Transverse colon (tissue), 4 donors: ENCODE measurements around the gene GASK1A. TPM values are rescaled to one million over a fixed set of nuclear protein-coding genes. Genes with fewer than 3 reads are reported as not detected.

Experiments used
- DNase-seq: peaks from one replicate; pipeline ENCODE4 v3.0.0-alpha.2; 2019
- H3K27ac ChIP-seq, 4 donors: fragments of 200-600 bp; sonication (generic); 2 replicates each; pipeline ENCODE4 v1.5.1; 2016 to 2018; ENCODE audit warnings: inconsistent platforms in 4 of 4
- H3K27me3 ChIP-seq: fragments of 200-600 bp; sonication (generic); 2 replicates; pipeline ENCODE4 v1.5.1; 2017; ENCODE audit warnings: inconsistent platforms
- H3K36me3 ChIP-seq, 4 donors: fragments of 200-600 bp; sonication (generic); 2 replicates each; pipeline ENCODE4 v1.5.1; 2017 to 2019; ENCODE audit warnings: inconsistent platforms in 4 of 4
- H3K4me1 ChIP-seq, 4 donors: fragments of 200-600 bp; sonication (generic); 2 replicates each; pipeline ENCODE4 v1.5.1; 2017 to 2020; ENCODE audit warnings: inconsistent platforms in 4 of 4
- H3K4me3 ChIP-seq, 4 donors: fragments of 200-600 bp; sonication (generic); 1 replicate in 1 of 4; 2 replicates in 3 of 4; pipeline versions ENCODE4 v1.5.1 to v1.6.1; 2017 to 2019; ENCODE audit warnings: inconsistent platforms in 4 of 4
- H3K9me3 ChIP-seq, 2 donors: fragments of 200-600 bp; sonication (generic); 2 replicates each; pipeline ENCODE4 v1.5.1; 2017 to 2019; ENCODE audit warnings: inconsistent platforms in 2 of 2
- EP300 ChIP-seq: sonication (generic); formaldehyde crosslinking; IDR thresholded peaks from one replicate; pipeline ENCODE4 v1.6.1; 2017; ENCODE audit warnings: antibody characterized with exemption, low read depth
- POLR2A ChIP-seq: fragments of 450-650 bp; IDR thresholded peaks from one replicate; pipeline ENCODE4 v1.6.1; 2016; ENCODE audit warnings: antibody characterized with exemption, mild to moderate bottlenecking, moderate library complexity
- POLR2AphosphoS5 ChIP-seq, 3 donors: sonication (generic); formaldehyde crosslinking; IDR thresholded peaks; one replicate each; pipeline ENCODE4 v1.6.1; 2016; ENCODE audit warnings: antibody characterized with exemption in 3 of 3
- WGBS, 2 donors: methylation state at CpG; one replicate each; pipeline ENCODE4 v1.1.5; 2018; ENCODE audit warnings: low coverage in 1 of 2; 5-methylcytosine and 5-hydroxymethylcytosine counted together
- in situ Hi-C, 4 donors: fragments of 200-750 bp; cut with MboI; loops; one replicate each; pipeline versions ENCODE4 v1.15.0 to v1.15.1; 2017; ENCODE audit warnings: low sequenced_read_pairs in 3 of 4, low pct_ligation_motif_present in 1 of 4, low pct_unique_long_range_greater_than_20kb in 1 of 4
- intact Hi-C: fragments of 100-400 bp; cut with DNase I; formaldehyde crosslinking; loops from one replicate; pipeline ENCODE4 v1.15.1; 2023; ENCODE audit warnings: low total_unique reads
- total RNA-seq, 4 donors: library from RNA; depleted of rRNA; stranded (reverse); fragments of >200 nt; gene quantifications; one replicate each; pipeline ENCODE4 v1.1.0, GENCODE V29; 2016
- TF ChIP-seq, protein P1 (sequence below), 5 experiments: fragments of 200-600 bp in 3 of 5; fragments of 450-650 bp in 2 of 5; sonication (generic) in 3 of 5; IDR thresholded peaks; 1 replicate in 2 of 5; 2 replicates in 3 of 5; pipeline ENCODE4 v1.5.1; 2016 to 2017; ENCODE audit warnings: antibody characterized with exemption in 5 of 5, inconsistent platforms in 3 of 5, mild to moderate bottlenecking in 2 of 5, moderate library complexity in 1 of 5

The GASK1A gene
- total RNA-seq, 4 donors from 2014 or later, result 0.75 to 5.9 (median 3.6) TPM

DNA sequence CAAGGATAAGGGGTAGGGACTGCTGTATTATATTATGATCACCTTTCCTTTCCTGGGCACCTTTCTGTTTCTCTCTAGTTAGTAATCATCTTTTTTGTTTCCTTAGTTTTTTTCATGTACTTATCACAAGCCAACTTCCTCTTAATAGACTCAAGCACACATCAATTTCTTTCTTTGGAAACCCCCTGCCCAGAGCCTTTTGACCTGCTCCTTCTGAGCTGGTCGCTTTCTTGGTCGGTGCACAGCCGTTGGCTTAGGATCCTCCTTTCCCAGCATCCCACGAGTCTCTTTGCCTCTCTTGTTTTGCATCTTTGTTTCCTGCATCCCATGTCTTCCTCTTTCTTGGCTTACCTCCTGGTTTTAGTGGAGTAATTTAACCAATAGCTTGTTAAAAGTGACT lies 26.9 kb downstream of the GASK1A start:
- Histone ChIP-seq H3K9me3 (no peaks in the 10 kb centered on the region), H3K4me3 (no peak overlapping the region), H3K36me3 (no peaks in the 10 kb centered on the region), H3K27ac (no peak overlapping the region), H3K4me1 (peaks cover 5 to 16% (median 6%) of the 10 kb centered on the region in 4 donors), H3K27me3 (no peaks in the 10 kb centered on the region)
- intact Hi-C loops (no loop called here), in situ Hi-C loops (no loop called here)
- DNase-seq, result no peak
- WGBS, 2 donors, result 49 to 60% methylated on average over 4 of the region's 4 CpGs
- TF ChIP-seq POLR2AphosphoS5 (IDR thresholded peaks at IDR 0.05), result no peak
- TF ChIP-seq, protein P1, sequence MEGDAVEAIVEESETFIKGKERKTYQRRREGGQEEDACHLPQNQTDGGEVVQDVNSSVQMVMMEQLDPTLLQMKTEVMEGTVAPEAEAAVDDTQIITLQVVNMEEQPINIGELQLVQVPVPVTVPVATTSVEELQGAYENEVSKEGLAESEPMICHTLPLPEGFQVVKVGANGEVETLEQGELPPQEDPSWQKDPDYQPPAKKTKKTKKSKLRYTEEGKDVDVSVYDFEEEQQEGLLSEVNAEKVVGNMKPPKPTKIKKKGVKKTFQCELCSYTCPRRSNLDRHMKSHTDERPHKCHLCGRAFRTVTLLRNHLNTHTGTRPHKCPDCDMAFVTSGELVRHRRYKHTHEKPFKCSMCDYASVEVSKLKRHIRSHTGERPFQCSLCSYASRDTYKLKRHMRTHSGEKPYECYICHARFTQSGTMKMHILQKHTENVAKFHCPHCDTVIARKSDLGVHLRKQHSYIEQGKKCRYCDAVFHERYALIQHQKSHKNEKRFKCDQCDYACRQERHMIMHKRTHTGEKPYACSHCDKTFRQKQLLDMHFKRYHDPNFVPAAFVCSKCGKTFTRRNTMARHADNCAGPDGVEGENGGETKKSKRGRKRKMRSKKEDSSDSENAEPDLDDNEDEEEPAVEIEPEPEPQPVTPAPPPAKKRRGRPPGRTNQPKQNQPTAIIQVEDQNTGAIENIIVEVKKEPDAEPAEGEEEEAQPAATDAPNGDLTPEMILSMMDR (IDR thresholded peaks at IDR 0.05), result no peak
- no peak for TF ChIP-seq POLR2A
- no peak for TF ChIP-seq EP300

GRCh38 chr3:43006825-43007224 lies 27.7 kb downstream of the GASK1A start:
- 75 to 86% methylated on average over 2 of the region's 2 CpGs for WGBS, 2 donors
- intact Hi-C loops (no loop called here), in situ Hi-C loops (no loop called here)
- Histone ChIP-seq H3K27me3 (no peaks in the 10 kb centered on the region), H3K4me1 (peaks cover under 1 to 11% (median 2%) of the 10 kb centered on the region in 4 donors), H3K36me3 (no peaks in the 10 kb centered on the region), H3K4me3 (no peak overlapping the region), H3K27ac (no peak overlapping the region), H3K9me3 (no peaks in the 10 kb centered on the region)
- TF ChIP-seq POLR2AphosphoS5 (IDR thresholded peaks at IDR 0.05) (no peak), EP300 (no peak), POLR2A (no peak)
- TF ChIP-seq, protein P1 (IDR thresholded peaks at IDR 0.05), result no peak
- no peak for DNase-seq

- Histone ChIP-seq H3K9me3 (no peaks in the 10 kb centered on the region), H3K4me3 (no peak overlapping the region), H3K27me3 (no peaks in the 10 kb centered on the region), H3K4me1 (no peaks in the 10 kb centered on the region), H3K27ac (no peak overlapping the region), H3K36me3 (no peaks in the 10 kb centered on the region)
- no peak for DNase-seq
- WGBS, 2 donors, result 83 to 87% methylated on average over 2 to 3 of the region's 3 CpGs
- in situ Hi-C loops (no loop called here), intact Hi-C loops (no loop called here)
- no peak for TF ChIP-seq POLR2A
- TF ChIP-seq POLR2AphosphoS5 (IDR thresholded peaks at IDR 0.05), result no peak
- TF ChIP-seq EP300, result no peak
- TF ChIP-seq, protein P1 (IDR thresholded peaks at IDR 0.05), result no peak
Measured at GRCh38 chr3:43009547-43009946, 30.4 kb downstream of the GASK1A start.

GRCh38 chr3:43010638-43011037 lies 31.5 kb downstream of the GASK1A start:
- in situ Hi-C loops (no loop called here), intact Hi-C loops (no loop called here)
- no peak overlapping the region for H3K4me3 ChIP-seq
- no peaks in the 10 kb centered on the region for H3K36me3 ChIP-seq
- H3K9me3 ChIP-seq, result no peaks in the 10 kb centered on the region
- no peak for DNase-seq
- TF ChIP-seq, protein P1 (IDR thresholded peaks at IDR 0.05), result no peak
- TF ChIP-seq EP300, result no peak
- no peak for TF ChIP-seq POLR2A
- TF ChIP-seq POLR2AphosphoS5 (IDR thresholded peaks at IDR 0.05), result no peak
- H3K27me3 ChIP-seq, result no peaks in the 10 kb centered on the region
- H3K27ac ChIP-seq, result no peak overlapping the region
- H3K4me1 ChIP-seq, result no peaks in the 10 kb centered on the region
